Activated naive CD8-positive, alpha-beta T cell (primary cell): ENCODE measurements around the gene PLA2G4F.

ENCODE experiments used
- H3K27ac Mint-ChIP-seq: one replicate; pipeline ENCODE4 v1.8.0; 2021; ENCODE audit warnings: mixed read lengths
- H3K27me3 Mint-ChIP-seq: one replicate; pipeline ENCODE4 v1.8.0; 2021; ENCODE audit warnings: mixed read lengths
- H3K36me3 Mint-ChIP-seq: one replicate; pipeline ENCODE4 v1.8.0; 2021; ENCODE audit warnings: mixed read lengths
- H3K4me1 Mint-ChIP-seq: one replicate; pipeline ENCODE4 v1.8.0; 2021; ENCODE audit warnings: low read depth, mixed read lengths
- H3K4me3 Mint-ChIP-seq: one replicate; pipeline ENCODE4 v1.8.0; 2021; ENCODE audit warnings: mild to moderate bottlenecking, mixed read lengths
- H3K9me3 Mint-ChIP-seq: one replicate; pipeline ENCODE4 v1.8.0; 2021; ENCODE audit warnings: low read depth, mixed read lengths

The PLA2G4F gene

DNA sequence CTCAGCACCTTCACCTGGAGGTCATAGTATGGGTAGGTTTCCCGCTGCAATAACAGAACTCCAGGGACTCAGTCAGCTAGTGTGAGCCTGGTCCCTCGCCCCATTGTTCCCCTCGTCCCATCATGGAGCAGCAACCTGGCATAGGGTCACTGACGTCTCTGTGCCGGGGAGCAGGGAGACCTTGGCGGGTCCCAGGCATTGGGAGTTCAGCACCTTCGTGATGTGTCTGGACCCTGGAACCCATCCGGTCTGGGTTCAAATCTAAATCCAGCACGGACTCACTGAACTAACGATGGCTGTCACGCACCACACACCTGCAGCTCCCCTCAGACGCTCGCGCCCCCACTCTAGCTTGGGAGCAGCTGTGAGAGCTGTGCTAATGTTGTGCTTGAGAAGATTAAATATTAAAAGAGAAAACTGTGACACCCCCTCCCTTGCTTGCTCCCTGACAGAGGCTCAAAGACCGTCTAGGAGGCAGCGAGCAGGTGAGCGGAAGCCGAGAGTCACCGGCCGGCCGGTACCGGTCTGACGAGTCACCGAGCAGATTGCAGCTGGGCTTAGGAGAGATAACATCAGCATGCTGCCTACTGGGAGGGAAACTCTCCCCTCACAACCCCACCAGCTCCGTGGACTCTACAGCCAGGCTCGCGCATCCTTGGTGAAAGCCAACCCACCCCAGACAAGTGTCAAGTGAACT, 742 bp downstream of the PLA2G4F start:
- H3K4me3 Mint-ChIP-seq, result no peak overlapping the region
- H3K36me3 Mint-ChIP-seq, result peaks cover 3% of the 10 kb centered on the region
- H3K4me1 Mint-ChIP-seq, result no peaks in the 10 kb centered on the region
- H3K27ac Mint-ChIP-seq, result no peak overlapping the region
- no peaks in the 10 kb centered on the region for H3K9me3 Mint-ChIP-seq
- H3K27me3 Mint-ChIP-seq, result no peaks in the 10 kb centered on the region

DNA sequence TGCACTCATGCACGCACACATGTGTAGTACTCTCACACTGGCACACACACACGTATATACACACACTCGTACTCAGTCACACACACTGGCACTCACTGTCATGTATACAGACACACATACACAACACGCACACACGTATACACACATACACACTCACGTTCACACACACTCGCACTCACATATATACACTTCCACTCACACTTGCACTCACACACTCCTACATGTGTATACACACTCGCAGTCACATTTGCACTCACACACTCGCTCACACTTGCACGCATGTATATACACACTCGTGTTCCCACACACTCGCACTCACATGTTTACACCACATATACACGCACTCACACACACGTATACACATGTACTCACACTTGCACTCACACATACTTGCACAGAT, 1.5 kb downstream of the PLA2G4F start:
- no peaks in the 10 kb centered on the region for H3K27me3 Mint-ChIP-seq
- no peaks in the 10 kb centered on the region for H3K9me3 Mint-ChIP-seq

DNA sequence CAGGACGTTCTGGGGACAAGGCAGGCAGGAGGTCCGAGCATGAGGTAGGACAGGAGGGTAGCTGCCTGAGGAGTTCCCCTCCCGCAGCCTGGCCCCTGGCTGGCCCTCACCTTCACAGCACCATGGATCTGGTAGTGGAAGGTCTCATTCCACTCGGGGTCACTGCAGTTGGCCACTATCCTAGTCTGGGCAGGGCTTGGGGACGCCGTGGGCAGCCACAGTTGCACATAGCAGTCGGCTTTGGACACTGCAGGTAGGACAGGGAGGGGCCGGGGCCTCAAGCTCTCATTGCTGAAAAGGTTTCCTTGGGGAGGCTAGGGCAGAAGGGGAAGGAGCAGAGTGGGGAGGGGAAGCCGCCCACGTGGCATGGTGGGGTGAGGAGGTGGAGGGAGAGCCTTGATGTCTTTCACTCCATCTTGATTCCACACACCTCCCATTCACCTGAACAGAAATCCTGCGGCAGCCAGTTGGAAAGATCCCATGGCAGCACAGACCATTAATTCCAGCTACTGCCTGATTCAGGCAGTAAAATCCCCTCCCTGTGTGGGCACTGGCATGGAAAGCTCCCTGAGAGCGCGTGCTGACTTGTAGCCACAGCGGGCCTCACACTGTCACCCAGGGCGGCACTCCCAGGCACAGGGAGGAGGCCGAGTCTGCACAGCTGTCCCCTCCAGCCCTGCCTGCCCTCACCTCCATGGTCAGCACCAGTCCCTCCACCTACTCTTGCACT, 2.1 kb downstream of the PLA2G4F start:
- Mint-ChIP-seq H3K36me3 (peaks cover 3% of the 10 kb centered on the region), H3K4me3 (no peak overlapping the region), H3K27me3 (no peaks in the 10 kb centered on the region), H3K27ac (no peak overlapping the region), H3K9me3 (no peaks in the 10 kb centered on the region), H3K4me1 (no peaks in the 10 kb centered on the region)

More for the DNA sequence above, 1.5 kb downstream of the PLA2G4F start:
- no peak overlapping the region for H3K4me3 Mint-ChIP-seq
- H3K27ac Mint-ChIP-seq, result no peak overlapping the region
- H3K36me3 Mint-ChIP-seq, result peaks cover 3% of the 10 kb centered on the region
- no peaks in the 10 kb centered on the region for H3K4me1 Mint-ChIP-seq

DNA sequence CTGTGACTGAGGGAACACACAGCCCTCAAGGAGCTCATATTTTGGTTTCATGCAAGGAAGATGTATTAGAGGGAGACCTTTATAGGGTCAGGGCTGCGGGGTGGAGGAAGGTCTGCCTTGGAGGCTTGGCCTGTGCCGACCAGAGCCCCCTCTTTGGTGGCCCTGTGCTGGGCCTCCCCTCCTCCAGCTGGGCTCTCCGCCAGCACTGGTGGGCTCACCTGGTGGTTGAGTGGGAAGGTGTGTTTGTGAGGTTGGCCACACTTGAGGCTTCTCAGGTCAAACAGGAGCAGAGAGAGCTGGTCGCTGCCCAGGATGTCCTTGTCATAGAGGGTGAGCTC, 2.6 kb downstream of the PLA2G4F start:
- Mint-ChIP-seq H3K9me3 (no peaks in the 10 kb centered on the region), H3K4me1 (no peaks in the 10 kb centered on the region), H3K27me3 (no peaks in the 10 kb centered on the region), H3K27ac (no peak overlapping the region), H3K4me3 (no peak overlapping the region), H3K36me3 (peaks cover 3% of the 10 kb centered on the region)

DNA sequence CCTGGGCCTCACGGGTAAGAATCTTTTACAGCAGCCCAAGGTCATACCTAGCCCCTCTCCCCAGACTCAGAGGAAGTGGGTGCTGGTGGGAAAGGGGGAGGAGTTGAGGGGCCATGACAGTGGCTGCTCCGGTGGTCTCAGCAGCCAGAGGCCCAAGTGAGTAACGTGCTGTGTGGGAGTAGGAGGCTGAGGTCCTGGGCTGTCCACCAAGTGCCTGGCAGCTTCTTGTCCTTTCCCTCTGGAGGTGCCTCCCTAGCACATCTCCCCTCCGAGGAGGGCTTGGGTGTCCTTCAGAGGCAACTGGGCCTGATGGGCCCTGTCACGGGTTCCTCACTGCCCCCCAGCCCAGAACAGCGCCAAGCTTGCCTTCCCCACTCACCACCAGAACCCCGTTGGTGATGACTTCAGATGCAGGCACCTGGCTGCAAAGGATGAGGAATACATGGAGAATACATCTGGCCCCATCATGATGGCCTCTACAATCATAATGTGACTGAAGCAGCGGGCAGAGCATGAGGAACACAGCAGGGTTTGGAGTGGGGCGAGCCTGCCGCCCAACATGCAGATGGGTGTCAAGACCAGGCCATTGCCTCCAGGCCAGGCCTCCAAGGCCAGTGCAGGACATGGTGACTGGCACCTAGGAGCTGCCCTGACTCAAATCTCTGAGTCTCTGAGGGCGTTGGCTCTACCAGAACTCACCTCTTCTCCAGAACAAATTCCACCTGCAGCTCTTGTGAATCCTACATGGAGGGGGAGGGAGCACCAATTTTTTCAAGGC, 3.3 kb downstream of the PLA2G4F start:
- H3K4me1 Mint-ChIP-seq, result no peaks in the 10 kb centered on the region
- H3K27me3 Mint-ChIP-seq, result no peaks in the 10 kb centered on the region
- H3K4me3 Mint-ChIP-seq, result no peak overlapping the region
- H3K36me3 Mint-ChIP-seq, result no peaks in the 10 kb centered on the region
- H3K9me3 Mint-ChIP-seq, result no peaks in the 10 kb centered on the region
- no peak overlapping the region for H3K27ac Mint-ChIP-seq

DNA sequence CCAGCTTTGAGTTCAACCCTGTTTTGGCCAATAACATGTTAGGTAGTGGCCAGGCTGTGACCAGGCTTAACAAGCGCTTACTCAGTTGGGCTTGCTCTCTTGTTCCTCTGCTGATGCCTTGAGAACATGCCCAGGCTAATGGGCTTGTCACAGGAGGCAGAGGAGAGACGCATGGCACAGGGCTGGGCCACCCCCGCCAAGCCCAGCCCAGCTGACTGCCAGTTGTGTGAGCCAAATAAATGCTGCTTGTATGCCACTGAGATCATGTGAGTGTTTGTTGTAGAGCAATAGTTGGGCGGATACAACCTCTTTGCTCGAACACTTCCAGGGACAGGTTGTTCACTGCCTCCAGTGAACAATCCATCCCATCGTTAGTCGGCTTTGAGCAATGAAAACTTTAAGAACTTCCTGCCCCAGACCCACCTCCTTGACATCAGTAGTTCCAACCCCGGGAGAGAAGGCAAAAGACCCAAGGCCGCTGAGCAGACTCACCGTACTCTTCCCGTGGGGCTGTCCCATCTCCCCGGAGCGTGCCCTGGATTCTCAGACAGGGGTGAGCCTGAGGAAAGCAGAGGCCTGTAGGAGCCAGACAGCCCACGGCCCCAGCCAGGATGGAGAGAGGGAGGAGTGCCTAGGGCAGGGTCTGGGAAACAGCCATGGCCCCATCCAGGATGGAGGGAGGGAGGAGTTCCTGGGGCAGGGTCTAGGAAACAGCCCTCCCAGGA, 4.1 kb downstream of the PLA2G4F start:
- H3K36me3 Mint-ChIP-seq, result no peaks in the 10 kb centered on the region
- no peaks in the 10 kb centered on the region for H3K4me1 Mint-ChIP-seq
- H3K27me3 Mint-ChIP-seq, result no peaks in the 10 kb centered on the region
- H3K4me3 Mint-ChIP-seq, result no peak overlapping the region
- no peak overlapping the region for H3K27ac Mint-ChIP-seq
- no peaks in the 10 kb centered on the region for H3K9me3 Mint-ChIP-seq

DNA sequence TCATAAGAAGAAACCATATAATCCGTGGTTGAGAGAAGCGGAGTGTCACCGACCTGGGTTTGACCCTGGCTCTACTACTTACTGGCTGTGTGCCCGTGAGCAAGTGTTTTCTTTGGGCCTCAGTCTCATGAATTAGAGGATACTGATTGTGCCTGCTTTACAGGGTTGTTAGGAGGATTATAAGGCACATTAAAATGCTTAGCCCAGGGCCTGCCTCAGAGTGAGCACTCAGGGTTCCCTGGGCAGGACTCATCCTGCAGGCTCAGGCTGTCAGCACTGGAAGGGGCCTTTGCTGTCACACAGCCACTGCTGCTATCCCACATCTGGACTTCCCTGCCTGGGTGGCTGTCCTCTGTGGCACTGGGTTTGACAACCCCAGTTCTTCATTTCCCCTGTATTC, 4.7 kb downstream of the PLA2G4F start:
- no peaks in the 10 kb centered on the region for H3K27me3 Mint-ChIP-seq
- no peak overlapping the region for H3K4me3 Mint-ChIP-seq
- no peak overlapping the region for H3K27ac Mint-ChIP-seq
- H3K4me1 Mint-ChIP-seq, result no peaks in the 10 kb centered on the region
- no peaks in the 10 kb centered on the region for H3K36me3 Mint-ChIP-seq
- H3K9me3 Mint-ChIP-seq, result no peaks in the 10 kb centered on the region

DNA sequence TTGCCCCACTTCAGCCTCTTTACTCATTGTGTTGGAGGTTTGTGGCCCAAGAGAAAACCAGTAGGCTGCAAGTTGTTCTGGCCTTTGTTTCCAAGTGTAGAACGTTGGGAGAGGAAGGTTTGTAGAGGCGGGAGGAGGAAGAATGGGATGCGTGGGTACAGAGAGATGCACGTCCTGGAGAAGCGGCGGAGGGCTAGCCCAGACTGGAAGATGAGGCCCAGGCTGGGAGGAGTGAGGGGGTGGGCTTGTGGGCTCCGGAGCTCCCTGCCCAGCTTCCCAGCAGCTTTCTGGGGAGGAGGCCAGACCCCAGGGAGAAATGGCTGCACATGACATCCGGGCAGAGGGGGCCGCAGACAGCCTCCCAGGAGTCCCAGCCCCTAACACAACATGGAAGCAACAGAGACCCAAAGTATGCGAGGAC, 5.3 kb downstream of the PLA2G4F start:
- Mint-ChIP-seq H3K27ac (no peak overlapping the region), H3K27me3 (no peaks in the 10 kb centered on the region), H3K4me3 (no peak overlapping the region), H3K36me3 (no peaks in the 10 kb centered on the region), H3K9me3 (no peaks in the 10 kb centered on the region), H3K4me1 (no peaks in the 10 kb centered on the region)

DNA sequence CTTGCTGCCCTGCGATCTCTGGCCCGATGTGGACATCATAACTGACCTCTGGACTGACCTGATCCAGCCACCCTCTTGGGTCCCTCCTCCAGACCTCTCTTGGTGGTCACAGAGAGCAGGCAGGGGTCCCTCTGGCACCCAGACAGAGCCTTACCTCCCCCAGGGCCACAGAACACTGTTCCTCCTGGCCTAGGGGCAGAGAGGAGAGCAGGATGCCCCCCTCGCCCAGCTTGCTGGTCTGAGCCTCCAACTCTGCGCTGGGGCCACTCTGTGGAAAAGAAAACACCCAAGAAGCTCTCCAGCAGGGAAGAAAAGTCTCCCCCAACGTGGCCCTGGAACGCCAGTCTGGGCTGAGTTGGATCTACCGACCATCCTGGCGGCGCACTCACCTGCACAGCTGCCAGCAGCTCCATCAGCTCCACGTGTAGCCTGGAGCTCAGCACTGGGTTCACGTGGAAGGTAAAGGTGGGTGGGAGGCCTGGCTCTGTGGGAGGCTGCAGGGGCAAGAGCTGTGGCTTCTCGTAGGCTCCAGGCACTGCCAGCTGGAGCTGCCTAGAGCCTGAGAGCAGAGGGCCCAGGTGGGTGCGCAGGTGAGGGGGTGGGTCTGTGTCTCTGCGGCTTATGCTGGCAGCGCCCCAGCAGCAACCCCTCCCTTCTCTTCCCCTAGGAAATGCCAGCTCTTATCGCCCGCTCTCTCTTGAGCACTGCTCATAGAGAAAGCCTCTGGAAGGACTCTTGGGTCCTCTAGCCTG, 6.0 kb downstream of the PLA2G4F start:
- Mint-ChIP-seq H3K36me3 (no peaks in the 10 kb centered on the region), H3K9me3 (no peaks in the 10 kb centered on the region), H3K4me1 (no peaks in the 10 kb centered on the region), H3K27ac (no peak overlapping the region), H3K27me3 (no peaks in the 10 kb centered on the region), H3K4me3 (no peak overlapping the region)

DNA sequence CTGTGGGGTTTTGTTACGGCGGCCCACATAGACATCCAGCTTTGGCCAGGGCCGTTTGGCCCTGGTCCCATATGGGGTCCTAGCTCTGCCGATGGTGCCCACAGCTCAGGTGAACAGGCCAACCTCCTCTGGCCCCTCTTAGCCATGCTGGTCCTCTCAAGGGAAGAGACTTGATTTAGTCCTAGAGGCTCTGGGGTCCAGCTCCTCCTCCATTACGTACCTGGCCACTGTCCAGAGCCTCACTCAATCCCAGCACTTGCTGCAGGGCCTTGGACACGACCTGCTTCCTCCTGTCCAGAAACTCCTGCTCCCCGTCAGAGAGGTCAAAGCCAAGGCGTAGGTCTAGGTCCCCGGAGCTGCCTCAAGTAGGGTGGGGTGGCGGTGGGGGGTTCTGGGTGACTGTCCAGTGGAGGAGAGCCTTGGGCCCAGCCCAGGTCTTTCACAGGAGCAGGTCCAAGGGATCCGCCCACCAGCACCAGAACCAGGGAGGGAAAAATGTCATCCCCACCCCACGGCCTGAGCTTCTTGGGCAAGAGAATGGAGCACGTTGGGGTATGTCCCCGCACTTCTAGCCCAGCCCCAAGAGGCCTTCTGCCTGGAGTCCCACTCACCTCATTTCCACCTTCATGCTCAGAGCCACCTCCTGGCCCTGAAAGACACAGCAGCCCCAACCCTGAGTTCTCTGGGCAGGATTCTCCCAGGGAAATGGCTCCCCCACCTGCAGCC, 6.8 kb downstream of the PLA2G4F start:
- no peaks in the 10 kb centered on the region for H3K4me1 Mint-ChIP-seq
- no peaks in the 10 kb centered on the region for H3K27me3 Mint-ChIP-seq
- no peak overlapping the region for H3K27ac Mint-ChIP-seq
- H3K4me3 Mint-ChIP-seq, result no peak overlapping the region
- no peaks in the 10 kb centered on the region for H3K9me3 Mint-ChIP-seq
- no peaks in the 10 kb centered on the region for H3K36me3 Mint-ChIP-seq

DNA sequence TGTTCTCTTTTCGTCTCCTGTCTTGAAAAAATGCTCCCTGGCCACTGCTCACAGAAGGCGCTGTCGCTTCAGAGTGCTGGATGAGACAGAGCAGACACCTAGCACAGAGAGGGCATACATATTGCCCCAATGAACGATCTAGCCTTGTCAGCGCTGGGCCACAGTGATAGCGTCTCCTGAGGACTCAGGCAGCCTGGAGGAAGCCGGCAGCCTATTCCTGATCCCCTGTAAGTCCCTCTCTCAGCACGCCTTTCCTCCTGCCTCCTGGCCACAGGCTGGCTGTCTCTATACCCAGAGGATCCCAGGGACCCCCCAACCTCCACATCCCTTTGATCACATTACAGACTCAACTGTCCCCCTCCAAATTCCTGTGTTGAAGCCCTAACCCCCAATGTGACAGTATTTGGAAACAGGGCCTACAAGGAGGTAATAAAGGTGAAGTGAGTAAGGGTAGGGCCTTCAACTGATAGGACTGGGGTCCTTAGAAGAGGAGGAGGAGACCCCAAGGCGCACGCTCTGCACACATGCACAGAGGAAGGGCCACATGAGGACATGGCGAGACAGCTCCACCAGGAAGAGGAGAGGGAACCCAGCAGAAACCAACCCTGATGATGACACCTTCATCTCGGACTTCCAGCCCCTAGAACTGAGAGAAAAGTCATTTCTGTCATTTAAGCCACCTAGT, 7.5 kb downstream of the PLA2G4F start:
- no peak overlapping the region for H3K27ac Mint-ChIP-seq
- no peak overlapping the region for H3K4me3 Mint-ChIP-seq
- no peaks in the 10 kb centered on the region for H3K4me1 Mint-ChIP-seq
- H3K36me3 Mint-ChIP-seq, result no peaks in the 10 kb centered on the region
- H3K9me3 Mint-ChIP-seq, result no peaks in the 10 kb centered on the region
- no peaks in the 10 kb centered on the region for H3K27me3 Mint-ChIP-seq

DNA sequence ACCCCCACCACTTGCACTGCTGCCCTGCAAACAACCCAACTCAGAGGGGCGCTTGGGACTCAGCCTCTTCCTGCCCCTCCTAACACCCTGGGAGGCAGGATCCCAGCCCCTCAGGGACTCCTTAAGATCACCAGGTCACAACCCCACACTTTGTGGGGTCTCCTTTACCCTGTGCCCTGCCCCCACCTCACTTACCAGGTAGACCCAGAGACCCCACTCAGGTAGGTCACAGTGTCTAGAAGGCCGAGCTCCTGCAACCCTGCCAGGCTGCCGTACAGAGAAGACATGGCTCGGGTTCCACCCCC, 9.1 kb downstream of the PLA2G4F start:
- Mint-ChIP-seq H3K36me3 (no peaks in the 10 kb centered on the region), H3K27ac (no peak overlapping the region), H3K4me3 (no peak overlapping the region), H3K27me3 (no peaks in the 10 kb centered on the region), H3K9me3 (no peaks in the 10 kb centered on the region), H3K4me1 (no peaks in the 10 kb centered on the region)

DNA sequence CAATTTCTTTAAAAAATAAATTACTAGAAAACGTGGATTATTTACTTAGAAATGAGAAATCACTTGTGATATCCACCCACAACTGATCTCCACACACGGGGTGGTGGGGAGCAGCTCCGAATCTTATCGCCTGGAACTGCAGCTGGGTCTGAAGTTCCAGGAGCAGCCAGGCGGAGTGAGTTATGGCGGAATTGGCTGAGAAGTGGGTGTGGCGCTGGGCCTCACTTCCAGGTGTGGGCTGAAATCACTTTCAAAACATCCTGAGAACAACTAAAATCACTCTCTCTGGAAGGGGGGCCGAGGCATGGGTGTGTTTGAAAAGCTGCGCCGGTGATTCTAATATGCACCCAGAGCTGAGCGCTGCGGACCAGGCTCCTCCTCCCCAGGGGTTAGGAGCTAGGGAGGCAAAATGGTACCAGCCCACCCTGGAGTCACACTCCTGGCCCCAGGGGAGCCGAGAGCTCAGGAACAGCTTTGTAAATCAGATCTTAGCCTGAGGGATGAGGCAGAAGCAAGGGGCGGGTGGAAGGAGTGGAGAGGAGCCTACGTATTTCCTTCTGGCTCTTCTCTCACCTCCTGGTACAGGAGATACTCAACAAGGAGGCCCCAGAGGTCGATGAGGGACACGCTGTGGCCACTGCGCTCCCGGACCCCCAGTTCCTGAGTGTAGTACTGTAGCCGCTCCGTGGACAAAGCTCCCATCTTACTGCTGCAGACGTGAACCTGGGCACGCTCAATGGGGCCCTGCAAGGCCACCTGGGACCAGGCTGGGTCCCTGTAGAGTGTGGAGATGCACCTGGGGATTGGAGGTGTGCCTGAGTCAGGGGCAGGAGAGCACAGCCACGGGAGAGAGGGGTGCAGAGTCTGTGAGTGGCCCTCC, 9.6 kb downstream of the PLA2G4F start:
- H3K27ac Mint-ChIP-seq, result no peak overlapping the region
- no peaks in the 10 kb centered on the region for H3K36me3 Mint-ChIP-seq
- H3K4me3 Mint-ChIP-seq, result no peak overlapping the region
- H3K27me3 Mint-ChIP-seq, result no peaks in the 10 kb centered on the region
- no peaks in the 10 kb centered on the region for H3K9me3 Mint-ChIP-seq
- H3K4me1 Mint-ChIP-seq, result no peaks in the 10 kb centered on the region
